HEK293T (cell line): Measurements from ENCODE around the gene SRD5A1.

ENCODE experiments used
- ARNT ChIP-seq: fragments of 450-650 bp; IDR thresholded peaks from 2 replicates; pipeline ENCODE4 v1.6.1; 2017; ENCODE audit warnings: mild to moderate bottlenecking
- ELF4 ChIP-seq: fragments of 450-650 bp; IDR thresholded peaks from 2 replicates; pipeline ENCODE4 v1.6.1; 2017; ENCODE audit warnings: antibody characterized with exemption
- FOXA1 ChIP-seq: fragments of 450-650 bp; IDR thresholded peaks from 2 replicates; pipeline ENCODE4 v1.6.1; 2016; ENCODE audit warnings: mild to moderate bottlenecking
- FOXK2 ChIP-seq: fragments of 450-650 bp; IDR thresholded peaks from 2 replicates; pipeline ENCODE4 v1.6.1; 2016; ENCODE audit warnings: mild to moderate bottlenecking
- FOXM1 ChIP-seq: fragments of 450-650 bp; IDR thresholded peaks from 2 replicates; pipeline ENCODE4 v1.6.1; 2017; ENCODE audit warnings: mild to moderate bottlenecking, borderline replicate concordance
- HDGF ChIP-seq: fragments of 450-650 bp; IDR thresholded peaks from 2 replicates; pipeline ENCODE4 v1.6.1; 2017; ENCODE audit warnings: antibody characterized with exemption, borderline replicate concordance
- L3MBTL2 ChIP-seq: fragments of 450-650 bp; conservative IDR thresholded peaks from 2 replicates; pipeline ENCODE4 v1.6.1; 2016; ENCODE audit warnings: mild to moderate bottlenecking
- SP1 ChIP-seq: fragments of 450-650 bp; IDR thresholded peaks from 2 replicates; pipeline ENCODE4 v1.6.1; 2017
- TARDBP ChIP-seq: fragments of 450-650 bp; IDR thresholded peaks from 2 replicates; pipeline ENCODE4 v1.6.1; 2016
- TF ChIP-seq, protein P1 (sequence below): fragments of 450-650 bp; IDR thresholded peaks from 2 replicates; pipeline ENCODE4 v1.6.1; 2016

DNA sequence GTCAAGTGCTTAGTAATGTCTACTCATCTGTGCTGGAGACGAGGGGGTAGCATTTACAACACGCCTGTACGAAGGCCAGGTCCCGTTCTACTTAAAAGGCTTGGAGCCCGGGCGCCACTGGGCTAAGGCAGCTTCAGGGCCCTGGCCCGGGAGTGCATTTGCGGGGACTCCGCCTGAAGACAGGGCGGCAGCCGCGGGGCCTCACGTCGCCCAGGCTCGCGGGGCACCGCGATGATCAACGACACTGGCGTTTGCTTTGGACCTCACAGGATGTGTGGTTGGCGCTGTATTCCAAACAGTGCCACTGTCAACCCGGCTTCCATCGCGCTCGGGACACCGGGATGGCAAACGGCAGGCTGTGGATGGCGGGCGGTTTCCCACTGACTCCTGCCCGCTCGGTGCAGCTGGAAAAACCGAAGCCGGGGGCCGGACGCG is 78.9 kb downstream of the SRD5A1 start:
- no peak for TF ChIP-seq FOXA1
- no peak for TF ChIP-seq ARNT
- no peak for TF ChIP-seq SP1
- no peak for TF ChIP-seq ELF4
- no peak for TF ChIP-seq TARDBP
- TF ChIP-seq HDGF: no peak
- TF ChIP-seq, protein P1, sequence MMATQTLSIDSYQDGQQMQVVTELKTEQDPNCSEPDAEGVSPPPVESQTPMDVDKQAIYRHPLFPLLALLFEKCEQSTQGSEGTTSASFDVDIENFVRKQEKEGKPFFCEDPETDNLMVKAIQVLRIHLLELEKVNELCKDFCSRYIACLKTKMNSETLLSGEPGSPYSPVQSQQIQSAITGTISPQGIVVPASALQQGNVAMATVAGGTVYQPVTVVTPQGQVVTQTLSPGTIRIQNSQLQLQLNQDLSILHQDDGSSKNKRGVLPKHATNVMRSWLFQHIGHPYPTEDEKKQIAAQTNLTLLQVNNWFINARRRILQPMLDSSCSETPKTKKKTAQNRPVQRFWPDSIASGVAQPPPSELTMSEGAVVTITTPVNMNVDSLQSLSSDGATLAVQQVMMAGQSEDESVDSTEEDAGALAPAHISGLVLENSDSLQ: no peak
- TF ChIP-seq FOXK2: no peak
- no peak for TF ChIP-seq L3MBTL2
- no peak for TF ChIP-seq FOXM1
